ENCODE measurements around the gene IRF5. TPM values are rescaled to one million over a fixed set of nuclear protein-coding genes. Genes with fewer than 3 reads are reported as not detected.

IRF5 gene
- total RNA-seq, 2 experiments from 2014 or later = 8.2 to 21.9 TPM

GRCh38 chr7:128891110-128891941, 46.4 kb upstream of the IRF5 start:
- Histone ChIP-seq H4K20me1 (ENCODE audit: insufficient read depth, low read length) (no peaks in the 10 kb centered on the region), H3K4me2 (ENCODE audit: low read length) (no peak overlapping the region), H3K9me3 (ENCODE audit: low read length) (no peaks in the 10 kb centered on the region), H3K79me2 (ENCODE audit: insufficient read depth, low read depth, low read length) (no peaks in the 10 kb centered on the region), H3K27ac (ENCODE audit: low read depth, low read length, poor library complexity, severe bottlenecking) (no peak overlapping the region), H3K36me3 (ENCODE audit: insufficient read depth, low read length) (no peaks in the 10 kb centered on the region), H3K9me2 (ENCODE audit: insufficient read depth, low read length) (no peaks in the 10 kb centered on the region), H3K4me3 (ENCODE audit: low read depth, low read length, poor library complexity, severe bottlenecking) (no peak overlapping the region), H2AFZ (ENCODE audit: low read length) (no peak overlapping the region), H3K4me1 (ENCODE audit: insufficient read depth, low read length, poor library complexity, severe bottlenecking) (no peaks in the 10 kb centered on the region)
- ChIA-PET POLR2A (interaction anchor here (0.6 kb wide), 2 partner anchors 77 to 572 kb away, joined by 3 read pairs; no protein-coding TSS in a partner anchor), CTCF (ENCODE audit: unreplicated experiment) (no interaction called here)
- no peak for DNase-seq (ENCODE audit: low spot score)
- no TSS peak for BruUV-seq (replicated peaks)
- intact Hi-C loops (cut with micrococcal nuclease; ENCODE audit: unreplicated experiment) = no loop called here
- TF ChIP-seq CTCF (conservative IDR thresholded peaks at IDR 0.05; ENCODE audit: low read length) = no peak
- TF ChIP-seq EZH2phosphoT487 (IDR thresholded peaks at IDR 0.05; ENCODE audit: borderline replicate concordance, low read depth, low read length) = no peak

GRCh38 chr7:128891942-128892269, 45.8 kb upstream of the IRF5 start:
- H2AFZ ChIP-seq (ENCODE audit: low read length) = no peak overlapping the region
- no peaks in the 10 kb centered on the region for H3K9me2 ChIP-seq (ENCODE audit: insufficient read depth, low read length)
- CTCF ChIA-PET (ENCODE audit: unreplicated experiment) = interaction anchor here (0.6 kb wide), 1 partner anchor 77 kb away, joined by 10 read pairs; no protein-coding TSS in a partner anchor
- POLR2A ChIA-PET = interaction anchor here (0.6 kb wide), 2 partner anchors 76 to 573 kb away, joined by 3 read pairs; no protein-coding TSS in a partner anchor
- H3K9me3 ChIP-seq (ENCODE audit: low read length) = no peaks in the 10 kb centered on the region
- BruUV-seq (replicated peaks) = no TSS peak
- TF ChIP-seq EZH2phosphoT487 (IDR thresholded peaks at IDR 0.05; ENCODE audit: borderline replicate concordance, low read depth, low read length) (no peak), CTCF (conservative IDR thresholded peaks at IDR 0.05; ENCODE audit: low read length) (no peak)
- H3K4me2 ChIP-seq (ENCODE audit: low read length) = no peak overlapping the region
- H3K4me3 ChIP-seq (ENCODE audit: low read depth, low read length, poor library complexity, severe bottlenecking) = no peak overlapping the region
- no peaks in the 10 kb centered on the region for H3K79me2 ChIP-seq (ENCODE audit: insufficient read depth, low read depth, low read length)
- H4K20me1 ChIP-seq (ENCODE audit: insufficient read depth, low read length) = no peaks in the 10 kb centered on the region
- no peak overlapping the region for H3K27ac ChIP-seq (ENCODE audit: low read depth, low read length, poor library complexity, severe bottlenecking)
- intact Hi-C loops (cut with micrococcal nuclease; ENCODE audit: unreplicated experiment) = no loop called here
- no peaks in the 10 kb centered on the region for H3K36me3 ChIP-seq (ENCODE audit: insufficient read depth, low read length)
- DNase-seq (ENCODE audit: low spot score) = no peak
- no peaks in the 10 kb centered on the region for H3K4me1 ChIP-seq (ENCODE audit: insufficient read depth, low read length, poor library complexity, severe bottlenecking)

Measured in OCI-LY7 (cell line).